Mesendoderm (in vitro differentiated cells): ENCODE data around the gene DLG2.

Experiments used
- DNase-seq: peaks from one replicate; pipeline ENCODE4 v3.0.0; 2013
- H2AK5ac ChIP-seq: 2 replicates; pipeline ENCODE4 v1.6.1; 2013; ENCODE audit warnings: low read length, inconsistent platforms
- H2BK120ac ChIP-seq: 2 replicates; pipeline ENCODE4 v1.6.1; 2013; ENCODE audit warnings: low read depth, mild to moderate bottlenecking, low read length, moderate library complexity, mixed read lengths
- H2BK15ac ChIP-seq: replicated peaks from 2 replicates; pipeline ENCODE4 v1.6.1; 2013; ENCODE audit warnings: low read depth, mild to moderate bottlenecking, moderate library complexity
- H2BK5ac ChIP-seq: 2 replicates; pipeline ENCODE4 v1.6.1; 2013; ENCODE audit warnings: low read length, inconsistent platforms
- H3K18ac ChIP-seq: 2 replicates; pipeline ENCODE4 v1.6.1; 2013; ENCODE audit warnings: mild to moderate bottlenecking, low read length, mixed read lengths
- H3K23ac ChIP-seq: one replicate; pipeline ENCODE4 v1.6.1; 2013; ENCODE audit warnings: low read length
- H3K27ac ChIP-seq: 2 replicates; pipeline ENCODE4 v1.5.1; 2013; ENCODE audit warnings: low read depth, mild to moderate bottlenecking, inconsistent platforms, low read length, moderate library complexity
- H3K27me3 ChIP-seq: 2 replicates; pipeline ENCODE4 v1.6.1; 2013; ENCODE audit warnings: low read length, control low read depth, mild to moderate bottlenecking, inconsistent platforms; ENCODE audit not compliant: insufficient read depth, poor library complexity
- H3K36me3 ChIP-seq: 2 replicates; pipeline ENCODE4 v1.6.1; 2013; ENCODE audit warnings: low read length, inconsistent platforms; ENCODE audit not compliant: control insufficient read depth, insufficient read depth
- H3K4ac ChIP-seq: one replicate; pipeline ENCODE4 v1.6.1; 2013; ENCODE audit warnings: low read depth, mild to moderate bottlenecking, low read length, moderate library complexity
- H3K4me1 ChIP-seq: 2 replicates; pipeline ENCODE4 v1.6.1; 2013; ENCODE audit warnings: low read depth, low read length, inconsistent platforms; ENCODE audit not compliant: control insufficient read depth
- H3K4me2 ChIP-seq: 2 replicates; pipeline ENCODE4 v1.6.1; 2013; ENCODE audit warnings: low read length
- H3K4me3 ChIP-seq: 2 replicates; pipeline ENCODE4 v1.5.1; 2013; ENCODE audit warnings: mild to moderate bottlenecking, low read length
- H3K56ac ChIP-seq: one replicate; pipeline ENCODE4 v1.6.1; 2013; ENCODE audit warnings: low read length
- H3K79me1 ChIP-seq: 2 replicates; pipeline ENCODE4 v1.6.1; 2013; ENCODE audit warnings: low read length, inconsistent platforms
- H3K79me2 ChIP-seq: 2 replicates; pipeline ENCODE4 v1.6.1; 2013; ENCODE audit warnings: mild to moderate bottlenecking, low read length; ENCODE audit not compliant: control insufficient read depth, insufficient read depth
- H3K9ac ChIP-seq: 2 replicates; pipeline ENCODE4 v1.6.1; 2013; ENCODE audit warnings: low read length, inconsistent platforms
- H4K5ac ChIP-seq: one replicate; pipeline ENCODE4 v1.6.1; 2013; ENCODE audit warnings: low read length
- H4K8ac ChIP-seq: one replicate; pipeline ENCODE4 v1.6.1; 2013; ENCODE audit warnings: low read depth, mild to moderate bottlenecking, control low read depth, low read length, moderate library complexity
- WGBS: extraction: QIAGEN DNeasy Blood & Tissue Kit; methylation state at CpG from one replicate; pipeline ENCODE4 v1.1.7; 2013; ENCODE audit warnings: low lambda C conversion rate, missing lambda C conversion rate; ENCODE audit not compliant: insufficient coverage; ENCODE audit errors: extremely low coverage; 5-methylcytosine and 5-hydroxymethylcytosine counted together

Gene DLG2

GRCh38 chr11:84045146-84045545 lies 1582.0 kb downstream of the DLG2 start:
- H3K9ac ChIP-seq: no peak overlapping the region
- H3K27ac ChIP-seq: no peak overlapping the region
- H2BK5ac ChIP-seq: no peak overlapping the region
- no peak overlapping the region for H3K56ac ChIP-seq
- no peaks in the 10 kb centered on the region for H3K79me1 ChIP-seq
- H2BK120ac ChIP-seq: no peak overlapping the region
- no peak overlapping the region for H3K18ac ChIP-seq
- H3K4me1 ChIP-seq: no peaks in the 10 kb centered on the region
- no peak overlapping the region for H3K4ac ChIP-seq
- H3K79me2 ChIP-seq: no peaks in the 10 kb centered on the region
- H3K27me3 ChIP-seq: no peaks in the 10 kb centered on the region
- no peak overlapping the region for H3K4me3 ChIP-seq
- no peak overlapping the region for H4K8ac ChIP-seq
- H2BK15ac ChIP-seq: no peak overlapping the region
- no peak overlapping the region for H2AK5ac ChIP-seq
- H4K5ac ChIP-seq: no peak overlapping the region
- DNase-seq: no peak
- H3K4me2 ChIP-seq: no peak overlapping the region
- no peak overlapping the region for H3K23ac ChIP-seq
- no peaks in the 10 kb centered on the region for H3K36me3 ChIP-seq

GRCh38 chr11:84044706-84045105 lies 1582.4 kb downstream of the DLG2 start:
- Histone ChIP-seq H3K4me2 (no peak overlapping the region), H2BK120ac (no peak overlapping the region), H3K4me3 (no peak overlapping the region), H3K4ac (no peak overlapping the region), H2BK15ac (no peak overlapping the region), H4K8ac (no peak overlapping the region), H3K79me1 (no peaks in the 10 kb centered on the region), H3K79me2 (no peaks in the 10 kb centered on the region), H3K18ac (no peak overlapping the region), H3K9ac (no peak overlapping the region), H3K36me3 (no peaks in the 10 kb centered on the region), H2AK5ac (no peak overlapping the region), H3K27ac (no peak overlapping the region), H2BK5ac (no peak overlapping the region), H3K56ac (no peak overlapping the region), H3K4me1 (no peaks in the 10 kb centered on the region), H3K27me3 (no peaks in the 10 kb centered on the region), H4K5ac (no peak overlapping the region), H3K23ac (no peak overlapping the region)
- no peak for DNase-seq
- WGBS: no CpG with 5 or more reads among the region's 1 CpG

- no peak overlapping the region for H3K56ac ChIP-seq
- no peak overlapping the region for H3K27ac ChIP-seq
- no peak overlapping the region for H4K8ac ChIP-seq
- no peak overlapping the region for H3K4me2 ChIP-seq
- no CpG with 5 or more reads among the region's 2 CpGs for WGBS
- H2AK5ac ChIP-seq: no peak overlapping the region
- no peaks in the 10 kb centered on the region for H3K36me3 ChIP-seq
- H3K4me1 ChIP-seq: no peaks in the 10 kb centered on the region
- H3K9ac ChIP-seq: no peak overlapping the region
- no peak for DNase-seq
- H4K5ac ChIP-seq: no peak overlapping the region
- no peak overlapping the region for H3K4ac ChIP-seq
- H2BK5ac ChIP-seq: no peak overlapping the region
- H3K18ac ChIP-seq: no peak overlapping the region
- no peaks in the 10 kb centered on the region for H3K27me3 ChIP-seq
- no peaks in the 10 kb centered on the region for H3K79me1 ChIP-seq
- no peak overlapping the region for H3K4me3 ChIP-seq
- no peak overlapping the region for H3K23ac ChIP-seq
- no peak overlapping the region for H2BK120ac ChIP-seq
- no peaks in the 10 kb centered on the region for H3K79me2 ChIP-seq
- H2BK15ac ChIP-seq: no peak overlapping the region
Observed at GRCh38 chr11:84036664-84037194, 1590.4 kb downstream of the DLG2 start.

GRCh38 chr11:84035645-84036044 lies 1591.5 kb downstream of the DLG2 start:
- Histone ChIP-seq H3K18ac (no peak overlapping the region), H3K9ac (no peak overlapping the region), H4K8ac (no peak overlapping the region), H3K36me3 (no peaks in the 10 kb centered on the region), H3K4me2 (no peak overlapping the region), H3K79me1 (no peaks in the 10 kb centered on the region), H3K23ac (no peak overlapping the region), H2BK120ac (no peak overlapping the region), H2BK5ac (no peak overlapping the region), H3K4me3 (no peak overlapping the region), H3K4me1 (no peaks in the 10 kb centered on the region), H3K56ac (no peak overlapping the region), H3K27me3 (no peaks in the 10 kb centered on the region), H3K79me2 (no peaks in the 10 kb centered on the region), H3K4ac (no peak overlapping the region), H2BK15ac (no peak overlapping the region), H3K27ac (no peak overlapping the region), H2AK5ac (no peak overlapping the region), H4K5ac (no peak overlapping the region)
- DNase-seq: no peak
- WGBS: no CpG with 5 or more reads among the region's 2 CpGs

GRCh38 chr11:84034484-84034883 lies 1592.7 kb downstream of the DLG2 start:
- Histone ChIP-seq H3K4me3 (no peak overlapping the region), H3K27ac (no peak overlapping the region), H2BK5ac (no peak overlapping the region), H3K27me3 (no peaks in the 10 kb centered on the region), H4K8ac (no peak overlapping the region), H3K4me2 (no peak overlapping the region), H3K56ac (no peak overlapping the region), H3K4me1 (no peaks in the 10 kb centered on the region), H3K36me3 (no peaks in the 10 kb centered on the region), H3K23ac (no peak overlapping the region), H3K18ac (no peak overlapping the region), H2BK15ac (no peak overlapping the region), H4K5ac (no peak overlapping the region), H2AK5ac (no peak overlapping the region), H3K9ac (no peak overlapping the region), H3K79me2 (no peaks in the 10 kb centered on the region), H3K79me1 (no peaks in the 10 kb centered on the region), H3K4ac (no peak overlapping the region), H2BK120ac (no peak overlapping the region)
- DNase-seq: no peak

- Histone ChIP-seq H3K18ac (no peak overlapping the region), H3K56ac (no peak overlapping the region), H3K79me1 (no peaks in the 10 kb centered on the region), H3K4me2 (no peak overlapping the region), H2AK5ac (no peak overlapping the region), H3K27ac (no peak overlapping the region), H3K27me3 (no peaks in the 10 kb centered on the region), H2BK5ac (no peak overlapping the region), H3K79me2 (no peaks in the 10 kb centered on the region), H4K5ac (no peak overlapping the region), H3K36me3 (no peaks in the 10 kb centered on the region), H3K4ac (no peak overlapping the region), H4K8ac (no peak overlapping the region), H2BK15ac (no peak overlapping the region), H3K23ac (no peak overlapping the region), H3K4me3 (no peak overlapping the region), H3K4me1 (no peaks in the 10 kb centered on the region), H3K9ac (no peak overlapping the region), H2BK120ac (no peak overlapping the region)
- no CpG with 5 or more reads among the region's 1 CpG for WGBS
- DNase-seq: no peak
Observed at GRCh38 chr11:84024266-84024665, 1602.9 kb downstream of the DLG2 start.
